ACHN (cell line): Measurements from ENCODE around the gene VCX3B.
"Not testable (repeated sequence)": the region's sequence is repeated elsewhere in the genome, so short reads cannot be mapped to it uniquely, and the experiment has no call there.

ENCODE experiments used
- DNase-seq: peaks from one replicate; pipeline ENCODE4 v3.0.0-alpha.2; 2015
- in situ Hi-C: cut with HindIII; loops from 2 replicates; pipeline ENCODE4 v1.10.0; 2017; ENCODE audit warnings: low sequenced_read_pairs, low pct_ligation_motif_present, low pct_unique_long_range_greater_than_20kb

The VCX3B gene

GRCh38 chrX:8464530-8464929 is at the start of gene VCX3B:
TSS of gene VCX3B (plus strand) at chrX:8464830. CDS start at chrX:8465451, 621 bp downstream.
- in situ Hi-C loops, DNase-seq: not testable (repeated sequence)

DNA sequence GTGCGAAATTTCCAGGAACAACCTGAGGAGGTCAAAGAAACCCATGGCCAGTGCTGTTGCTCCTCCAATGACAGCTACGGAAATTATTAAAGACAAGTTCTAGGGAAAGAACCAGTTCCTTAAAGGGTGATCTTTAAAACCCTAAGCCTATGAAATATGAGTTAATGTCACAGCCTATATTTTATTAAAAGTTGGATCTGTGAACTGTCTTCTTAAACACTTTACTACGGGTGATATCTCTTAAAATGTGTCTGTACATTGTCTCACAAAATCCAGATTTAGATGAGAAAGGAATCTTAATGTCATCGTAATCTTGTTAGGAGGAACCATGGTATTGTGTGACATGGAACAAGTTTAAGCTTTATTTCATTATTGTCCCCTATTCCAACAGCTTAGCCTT is 46.3 kb upstream of the VCX3B start:
- in situ Hi-C loops, result no loop called here
- no peak for DNase-seq

DNA sequence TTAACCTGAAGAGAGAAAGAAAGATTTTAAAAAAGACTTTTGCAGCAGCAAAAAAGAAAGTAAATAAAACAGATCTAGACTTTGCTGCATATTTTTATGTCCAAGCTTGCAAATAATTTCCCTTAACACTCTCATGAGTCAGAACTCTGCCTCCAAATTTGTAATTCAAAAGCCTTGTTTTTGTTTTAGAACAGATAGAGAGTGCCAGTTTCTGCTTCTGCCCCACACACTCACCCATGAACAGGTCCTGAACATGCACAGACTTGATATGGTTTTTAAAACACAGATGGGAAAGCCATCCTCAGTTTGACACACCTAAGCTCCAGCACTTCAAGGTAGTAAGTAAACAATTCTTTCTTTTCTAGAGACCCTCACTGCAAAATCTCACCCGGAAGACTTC is 39.7 kb upstream of the VCX3B start:
- DNase-seq, result no peak
- in situ Hi-C loops, result no loop called here

- in situ Hi-C loops, result no loop called here
- DNase-seq, result no peak
Measured at GRCh38 chrX:8429692-8430249, 34.9 kb upstream of the VCX3B start.

GRCh38 chrX:8430444-8430843 is 34.2 kb upstream of the VCX3B start:
- no peak for DNase-seq
- in situ Hi-C loops, result no loop called here

DNA sequence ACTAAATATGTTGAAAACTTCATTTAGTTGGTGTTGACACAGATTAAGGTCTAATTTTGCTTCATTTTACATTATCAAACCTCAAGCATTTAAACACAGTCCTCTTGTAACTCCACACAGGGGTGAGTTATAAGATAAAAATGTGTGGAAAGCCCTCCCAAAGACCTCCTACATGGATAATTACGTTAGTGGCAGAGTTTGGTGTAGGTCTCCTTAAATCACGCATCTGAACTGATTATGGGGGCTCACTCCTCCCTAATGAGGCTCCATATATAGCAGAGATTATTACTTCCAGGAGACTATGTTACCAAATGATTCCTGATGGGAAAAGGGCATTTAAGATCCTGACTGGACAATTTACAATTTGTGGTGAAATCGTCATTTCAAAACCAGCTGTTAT is 32.2 kb upstream of the VCX3B start:
- in situ Hi-C loops, result no loop called here
- DNase-seq, result no peak

DNA sequence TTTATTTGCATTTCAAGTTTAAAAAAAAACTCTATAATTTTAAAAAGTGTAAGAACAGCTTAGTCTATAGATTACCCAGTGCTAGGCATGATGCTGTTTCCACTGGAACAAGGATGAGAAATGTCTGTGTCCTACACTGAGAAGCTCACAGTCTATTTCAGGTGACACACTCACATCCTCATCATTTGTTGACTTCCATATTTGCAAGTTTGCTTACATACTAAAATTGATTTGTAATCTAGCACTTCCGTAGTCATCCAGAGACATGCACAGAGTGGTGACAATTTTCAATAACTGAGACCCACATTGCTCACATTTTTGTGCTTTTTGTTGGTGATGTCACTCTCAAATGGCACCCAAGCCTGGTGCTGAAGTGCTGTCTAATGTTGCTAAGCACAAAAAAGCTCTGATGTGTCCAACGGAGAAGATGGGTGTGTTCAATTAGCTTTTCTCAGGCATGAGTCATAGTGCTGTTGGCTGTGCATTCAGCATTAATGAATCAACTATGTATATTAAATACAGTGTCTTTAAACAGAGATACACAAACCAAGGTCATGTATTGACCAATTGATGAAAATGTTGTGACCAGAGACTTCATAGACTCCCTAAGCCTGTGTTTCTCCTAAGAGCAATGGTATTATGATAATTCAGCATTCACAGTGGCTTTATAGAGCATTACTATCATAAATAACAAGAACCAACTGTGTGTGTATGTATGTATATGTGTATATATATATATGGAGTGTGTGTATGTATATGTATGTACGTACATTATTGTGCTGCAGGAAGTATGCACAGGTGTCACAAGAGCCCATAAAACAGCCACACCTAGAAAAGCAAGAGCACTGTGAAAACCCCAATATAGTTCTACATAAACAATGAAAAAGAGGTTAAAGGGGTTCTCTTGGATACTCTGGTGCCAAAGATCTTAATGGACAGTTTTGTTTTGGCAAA is 31.2 kb upstream of the VCX3B start:
- DNase-seq, result no peak

GRCh38 chrX:8447368-8447767 is 17.3 kb upstream of the VCX3B start:
- in situ Hi-C loops, result no loop called here
- no peak for DNase-seq

More for the DNA sequence above, 31.2 kb upstream of the VCX3B start:
- in situ Hi-C loops, result no loop called here

DNA sequence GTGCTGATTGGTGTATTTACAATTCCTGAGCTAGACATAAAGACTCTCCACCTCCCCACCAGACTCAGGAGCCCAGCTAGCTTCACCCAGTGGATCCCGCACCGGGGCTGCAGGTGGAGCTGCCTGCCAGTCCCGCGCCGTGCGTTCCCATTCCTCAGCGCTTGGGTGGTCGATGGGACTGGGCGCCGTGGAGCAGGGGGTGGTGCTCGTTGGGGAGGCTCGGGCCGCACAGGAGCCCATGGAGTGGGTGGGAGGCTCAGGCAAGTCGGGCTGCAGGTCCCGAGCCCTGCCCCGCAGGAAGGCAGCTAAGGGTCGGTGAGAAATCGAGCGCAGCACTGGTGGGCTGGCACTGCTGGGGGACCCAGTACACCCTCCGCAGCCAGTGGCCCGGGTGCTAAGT is 12.3 kb upstream of the VCX3B start:
- in situ Hi-C loops, result not testable (repeated sequence)

GRCh38 chrX:8453611-8454010 is 11.0 kb upstream of the VCX3B start:
- in situ Hi-C loops, result no loop called here
- DNase-seq, result no peak

More for the DNA sequence above, 12.3 kb upstream of the VCX3B start:
- DNase-seq, result not testable (repeated sequence)

- no peak for DNase-seq
Measured at GRCh38 chrX:8455557-8455956, 9.1 kb upstream of the VCX3B start.

DNA sequence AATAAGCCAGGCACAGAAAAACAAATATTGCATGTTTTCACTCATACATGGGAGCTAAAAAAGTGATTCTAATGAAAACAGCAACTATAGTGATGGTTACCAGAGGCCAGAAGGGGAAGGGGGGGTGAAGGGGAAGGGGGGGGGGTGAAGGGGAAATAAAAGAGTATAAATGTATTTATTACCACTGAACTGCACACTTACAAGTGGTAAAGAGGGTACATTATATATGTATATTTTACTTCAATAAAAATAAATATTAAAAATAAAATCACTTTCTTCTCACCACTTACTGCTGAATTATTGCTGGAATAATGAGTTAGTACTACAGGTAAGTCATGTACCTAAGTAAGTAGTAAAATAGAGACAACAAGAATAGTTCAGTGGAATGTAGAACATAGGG is 2.1 kb upstream of the VCX3B start:
- in situ Hi-C loops, result no loop called here

More at GRCh38 chrX:8455557-8455956, 9.1 kb upstream of the VCX3B start:
- in situ Hi-C loops, result no loop called here

GRCh38 chrX:8484360-8484949 is 19.8 kb downstream of the VCX3B start:
- in situ Hi-C loops, result no loop called here
- DNase-seq, result no peak

More for the DNA sequence above, 2.1 kb upstream of the VCX3B start:
- no peak for DNase-seq

DNA sequence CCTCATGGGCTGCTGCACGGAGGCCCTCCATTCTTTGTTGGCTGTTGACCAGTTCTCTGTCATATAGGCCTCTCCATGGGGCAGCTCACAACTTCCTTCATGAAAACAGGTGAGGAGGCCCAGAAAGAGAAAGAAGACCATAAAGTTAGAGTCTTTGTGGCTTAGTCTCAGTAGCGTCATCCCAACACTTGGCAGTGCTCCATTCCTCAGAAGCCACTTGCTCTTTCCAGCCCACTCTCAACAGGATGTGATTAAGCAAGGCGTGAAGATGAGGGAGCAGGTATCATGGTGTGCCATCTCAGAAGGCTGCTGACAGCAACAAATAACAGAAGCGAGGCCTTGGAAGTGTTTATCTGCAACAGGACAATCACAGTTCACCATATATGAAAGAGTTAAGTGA is 30.4 kb downstream of the VCX3B start:
- DNase-seq, in situ Hi-C loops: not testable (repeated sequence)

GRCh38 chrX:8500203-8500602 is 35.6 kb downstream of the VCX3B start:
- no peak for DNase-seq

GRCh38 chrX:8502101-8502500 is 37.5 kb downstream of the VCX3B start:
- in situ Hi-C loops, DNase-seq: not testable (repeated sequence)

More at GRCh38 chrX:8500203-8500602, 35.6 kb downstream of the VCX3B start:
- in situ Hi-C loops, result no loop called here

- peak; percentile 26 for DNase-seq
- in situ Hi-C loops, result no loop called here
Measured at GRCh38 chrX:8504451-8504850, 39.8 kb downstream of the VCX3B start.
